ENCODE results near the gene NEB.

The NEB gene

GRCh38 chr2:151670346-151670745 is 63.9 kb downstream of the NEB start:
- Histone ChIP-seq H3K4me1 (ENCODE audit: control insufficient read depth, insufficient read depth, low read length) (no peaks in the 10 kb centered on the region), H3K4me3 (ENCODE audit: low read length in 2 of 2) (no peak overlapping the region), H3K36me3 (ENCODE audit: control insufficient read depth in 2 of 2, insufficient read depth in 2 of 2, low read length in 2 of 2) (no peaks in the 10 kb centered on the region), H3K9ac (ENCODE audit: low read length in 2 of 2) (no peak overlapping the region), H3K27ac (ENCODE audit: low read length) (no peak overlapping the region), H3K27me3 (ENCODE audit: control insufficient read depth in 1 of 2, insufficient read depth in 2 of 2, low read length in 2 of 2) (no peaks in the 10 kb centered on the region), H3K9me3 (ENCODE audit: control insufficient read depth in 2 of 2, low read length in 2 of 2) (no peaks in the 10 kb centered on the region)

- no peak overlapping the region for H3K9ac ChIP-seq (ENCODE audit: low read length in 2 of 2)
- no peak overlapping the region for H3K4me3 ChIP-seq (ENCODE audit: low read length in 2 of 2)
- no peaks in the 10 kb centered on the region for H3K9me3 ChIP-seq (ENCODE audit: control insufficient read depth in 2 of 2, low read length in 2 of 2)
- no peaks in the 10 kb centered on the region for H3K4me1 ChIP-seq (ENCODE audit: control insufficient read depth, insufficient read depth, low read length)
- no peaks in the 10 kb centered on the region for H3K27me3 ChIP-seq (ENCODE audit: control insufficient read depth in 1 of 2, insufficient read depth in 2 of 2, low read length in 2 of 2)
- no peaks in the 10 kb centered on the region for H3K36me3 ChIP-seq (ENCODE audit: control insufficient read depth in 2 of 2, insufficient read depth in 2 of 2, low read length in 2 of 2)
- no peak overlapping the region for H3K27ac ChIP-seq (ENCODE audit: low read length)
These were observed 64.6 kb downstream of the NEB start for GRCh38 chr2:151669585-151670081.

GRCh38 chr2:151668737-151669136 is 65.5 kb downstream of the NEB start:
- Histone ChIP-seq H3K27ac (ENCODE audit: low read length) (no peak overlapping the region), H3K4me1 (ENCODE audit: control insufficient read depth, insufficient read depth, low read length) (no peaks in the 10 kb centered on the region), H3K9me3 (ENCODE audit: control insufficient read depth in 2 of 2, low read length in 2 of 2) (no peaks in the 10 kb centered on the region), H3K9ac (ENCODE audit: low read length in 2 of 2) (no peak overlapping the region), H3K27me3 (ENCODE audit: control insufficient read depth in 1 of 2, insufficient read depth in 2 of 2, low read length in 2 of 2) (no peaks in the 10 kb centered on the region), H3K4me3 (ENCODE audit: low read length in 2 of 2) (no peak overlapping the region), H3K36me3 (ENCODE audit: control insufficient read depth in 2 of 2, insufficient read depth in 2 of 2, low read length in 2 of 2) (no peaks in the 10 kb centered on the region)

GRCh38 chr2:151665959-151666358 is 68.3 kb downstream of the NEB start:
- H3K9me3 ChIP-seq (ENCODE audit: control insufficient read depth in 2 of 2, low read length in 2 of 2) = no peaks in the 10 kb centered on the region
- H3K9ac ChIP-seq (ENCODE audit: low read length in 2 of 2) = no peak overlapping the region
- H3K4me3 ChIP-seq (ENCODE audit: low read length in 2 of 2) = no peak overlapping the region
- H3K4me1 ChIP-seq (ENCODE audit: control insufficient read depth, insufficient read depth, low read length) = no peaks in the 10 kb centered on the region
- no peaks in the 10 kb centered on the region for H3K36me3 ChIP-seq (ENCODE audit: control insufficient read depth in 2 of 2, insufficient read depth in 2 of 2, low read length in 2 of 2)
- peaks cover 0 to 2% of the 10 kb centered on the region in 2 donors for H3K27me3 ChIP-seq (ENCODE audit: control insufficient read depth in 1 of 2, insufficient read depth in 2 of 2, low read length in 2 of 2)
- H3K27ac ChIP-seq (ENCODE audit: low read length) = no peak overlapping the region

- no peak overlapping the region for H3K27ac ChIP-seq (ENCODE audit: low read length)
- no peak overlapping the region for H3K9ac ChIP-seq (ENCODE audit: low read length in 2 of 2)
- H3K4me3 ChIP-seq (ENCODE audit: low read length in 2 of 2) = no peak overlapping the region
- no peaks in the 10 kb centered on the region for H3K4me1 ChIP-seq (ENCODE audit: control insufficient read depth, insufficient read depth, low read length)
- H3K9me3 ChIP-seq (ENCODE audit: control insufficient read depth in 2 of 2, low read length in 2 of 2) = no peaks in the 10 kb centered on the region
- peaks cover 0 to 2% of the 10 kb centered on the region in 2 donors for H3K27me3 ChIP-seq (ENCODE audit: control insufficient read depth in 1 of 2, insufficient read depth in 2 of 2, low read length in 2 of 2)
- no peaks in the 10 kb centered on the region for H3K36me3 ChIP-seq (ENCODE audit: control insufficient read depth in 2 of 2, insufficient read depth in 2 of 2, low read length in 2 of 2)
These were observed 69.8 kb downstream of the NEB start for GRCh38 chr2:151664520-151664919.

GRCh38 chr2:151661625-151662024 is 72.7 kb downstream of the NEB start:
- Histone ChIP-seq H3K4me3 (ENCODE audit: low read length in 2 of 2) (no peak overlapping the region), H3K36me3 (ENCODE audit: control insufficient read depth in 2 of 2, insufficient read depth in 2 of 2, low read length in 2 of 2) (no peaks in the 10 kb centered on the region), H3K9me3 (ENCODE audit: control insufficient read depth in 2 of 2, low read length in 2 of 2) (no peaks in the 10 kb centered on the region), H3K4me1 (ENCODE audit: control insufficient read depth, insufficient read depth, low read length) (no peaks in the 10 kb centered on the region), H3K27ac (ENCODE audit: low read length) (no peak overlapping the region), H3K9ac (ENCODE audit: low read length in 2 of 2) (no peak overlapping the region), H3K27me3 (ENCODE audit: control insufficient read depth in 1 of 2, insufficient read depth in 2 of 2, low read length in 2 of 2) (peaks cover 0 to 2% of the 10 kb centered on the region in 2 donors)

GRCh38 chr2:151658081-151658480 is 76.2 kb downstream of the NEB start:
- H3K4me1 ChIP-seq (ENCODE audit: control insufficient read depth, insufficient read depth, low read length) = no peaks in the 10 kb centered on the region
- no peaks in the 10 kb centered on the region for H3K9me3 ChIP-seq (ENCODE audit: control insufficient read depth in 2 of 2, low read length in 2 of 2)
- H3K4me3 ChIP-seq (ENCODE audit: low read length in 2 of 2) = no peak overlapping the region
- H3K9ac ChIP-seq (ENCODE audit: low read length in 2 of 2) = no peak overlapping the region
- H3K27ac ChIP-seq (ENCODE audit: low read length) = no peak overlapping the region
- H3K36me3 ChIP-seq (ENCODE audit: control insufficient read depth in 2 of 2, insufficient read depth in 2 of 2, low read length in 2 of 2) = no peaks in the 10 kb centered on the region
- no peaks in the 10 kb centered on the region for H3K27me3 ChIP-seq (ENCODE audit: control insufficient read depth in 1 of 2, insufficient read depth in 2 of 2, low read length in 2 of 2)

GRCh38 chr2:151657667-151658076 is 76.6 kb downstream of the NEB start:
- H3K9ac ChIP-seq (ENCODE audit: low read length in 2 of 2) = no peak overlapping the region
- H3K36me3 ChIP-seq (ENCODE audit: control insufficient read depth in 2 of 2, insufficient read depth in 2 of 2, low read length in 2 of 2) = no peaks in the 10 kb centered on the region
- H3K4me1 ChIP-seq (ENCODE audit: control insufficient read depth, insufficient read depth, low read length) = no peaks in the 10 kb centered on the region
- no peak overlapping the region for H3K4me3 ChIP-seq (ENCODE audit: low read length in 2 of 2)
- no peaks in the 10 kb centered on the region for H3K27me3 ChIP-seq (ENCODE audit: control insufficient read depth in 1 of 2, insufficient read depth in 2 of 2, low read length in 2 of 2)
- no peak overlapping the region for H3K27ac ChIP-seq (ENCODE audit: low read length)
- H3K9me3 ChIP-seq (ENCODE audit: control insufficient read depth in 2 of 2, low read length in 2 of 2) = no peaks in the 10 kb centered on the region

- no peaks in the 10 kb centered on the region for H3K36me3 ChIP-seq (ENCODE audit: control insufficient read depth in 2 of 2, insufficient read depth in 2 of 2, low read length in 2 of 2)
- H3K9ac ChIP-seq (ENCODE audit: low read length in 2 of 2) = no peak overlapping the region
These were observed 78.4 kb downstream of the NEB start for GRCh38 chr2:151655663-151656398.

GRCh38 chr2:151654891-151655290 is 79.4 kb downstream of the NEB start:
- Histone ChIP-seq H3K36me3 (ENCODE audit: control insufficient read depth in 2 of 2, insufficient read depth in 2 of 2, low read length in 2 of 2) (no peaks in the 10 kb centered on the region), H3K27ac (ENCODE audit: low read length) (no peak overlapping the region), H3K27me3 (ENCODE audit: control insufficient read depth in 1 of 2, insufficient read depth in 2 of 2, low read length in 2 of 2) (no peaks in the 10 kb centered on the region), H3K9ac (ENCODE audit: low read length in 2 of 2) (no peak overlapping the region), H3K9me3 (ENCODE audit: control insufficient read depth in 2 of 2, low read length in 2 of 2) (no peaks in the 10 kb centered on the region), H3K4me1 (ENCODE audit: control insufficient read depth, insufficient read depth, low read length) (no peaks in the 10 kb centered on the region), H3K4me3 (ENCODE audit: low read length in 2 of 2) (no peak overlapping the region)

More at GRCh38 chr2:151655663-151656398, 78.4 kb downstream of the NEB start:
- H3K27me3 ChIP-seq (ENCODE audit: control insufficient read depth in 1 of 2, insufficient read depth in 2 of 2, low read length in 2 of 2) = no peaks in the 10 kb centered on the region
- H3K27ac ChIP-seq (ENCODE audit: low read length) = no peak overlapping the region
- no peak overlapping the region for H3K4me3 ChIP-seq (ENCODE audit: low read length in 2 of 2)
- no peaks in the 10 kb centered on the region for H3K9me3 ChIP-seq (ENCODE audit: control insufficient read depth in 2 of 2, low read length in 2 of 2)
- no peaks in the 10 kb centered on the region for H3K4me1 ChIP-seq (ENCODE audit: control insufficient read depth, insufficient read depth, low read length)

- Histone ChIP-seq H3K27ac (ENCODE audit: low read length) (no peak overlapping the region), H3K9me3 (ENCODE audit: control insufficient read depth in 2 of 2, low read length in 2 of 2) (no peaks in the 10 kb centered on the region), H3K4me1 (ENCODE audit: control insufficient read depth, insufficient read depth, low read length) (no peaks in the 10 kb centered on the region), H3K9ac (ENCODE audit: low read length in 2 of 2) (no peak overlapping the region), H3K36me3 (ENCODE audit: control insufficient read depth in 2 of 2, insufficient read depth in 2 of 2, low read length in 2 of 2) (no peaks in the 10 kb centered on the region), H3K27me3 (ENCODE audit: control insufficient read depth in 1 of 2, insufficient read depth in 2 of 2, low read length in 2 of 2) (no peaks in the 10 kb centered on the region), H3K4me3 (ENCODE audit: low read length in 2 of 2) (no peak overlapping the region)
These were observed 80.2 kb downstream of the NEB start for GRCh38 chr2:151654085-151654484.

Data from stomach smooth muscle (tissue), 2 donors.